GM21367 (cell line): ENCODE data around the gene TRAF3.
"Not testable (repeated sequence)": the region's sequence is repeated elsewhere in the genome, so short reads cannot be mapped to it uniquely, and the experiment has no call there.

ENCODE experiments used
- ATAC-seq: cut with Tn5 transposase; IDR thresholded peaks from one replicate; pipeline ENCODE4 v1.9.1; 2021; ENCODE audit not compliant: unreplicated experiment

Gene TRAF3

GRCh38 chr14:102918438-102918837 lies 141.2 kb downstream of the TRAF3 start:
- no peak for ATAC-seq

- no peak for ATAC-seq
These were observed 143.2 kb downstream of the TRAF3 start for GRCh38 chr14:102920273-102920997.

- no peak for ATAC-seq
These were observed 143.7 kb downstream of the TRAF3 start for GRCh38 chr14:102920998-102921304.

GRCh38 chr14:102922490-102923200 lies 145.4 kb downstream of the TRAF3 start, which contains the start of gene AMN:
TSS of gene AMN (plus strand) at chr14:102922663. CDS start at chr14:102922689, 26 bp downstream.
- ATAC-seq, result no peak

- ATAC-seq, result no peak
These were observed 146.1 kb downstream of the TRAF3 start for GRCh38 chr14:102923201-102923924.

- ATAC-seq, result no peak
These were observed 146.8 kb downstream of the TRAF3 start for GRCh38 chr14:102923925-102924486.

- ATAC-seq, result no peak
These were observed 147.7 kb downstream of the TRAF3 start for GRCh38 chr14:102924632-102925588.

- no peak for ATAC-seq
These were observed 148.4 kb downstream of the TRAF3 start for GRCh38 chr14:102925646-102926045.

- ATAC-seq, result no peak
These were observed 148.9 kb downstream of the TRAF3 start for GRCh38 chr14:102926104-102926503.

GRCh38 chr14:102926840-102927239 lies 149.6 kb downstream of the TRAF3 start:
- not testable (repeated sequence) for ATAC-seq

- ATAC-seq, result no peak
These were observed 150.2 kb downstream of the TRAF3 start for GRCh38 chr14:102927346-102927877.

GRCh38 chr14:102927878-102928411 lies 150.7 kb downstream of the TRAF3 start:
- no peak for ATAC-seq

GRCh38 chr14:102928412-102929240 lies 151.4 kb downstream of the TRAF3 start:
- ATAC-seq, result peak; percentile 61

- ATAC-seq, result no peak
These were observed 152.2 kb downstream of the TRAF3 start for GRCh38 chr14:102929241-102930137.

GRCh38 chr14:102930138-102930752 lies 153.0 kb downstream of the TRAF3 start:
- no peak for ATAC-seq

- ATAC-seq, result no peak
These were observed 153.7 kb downstream of the TRAF3 start for GRCh38 chr14:102930753-102931579.
